KOPT-K1 (cell line): ENCODE data around the gene SIGLEC8.
A peak's percentile ranks its signal among the peaks of the same experiment; 100 is the strongest.
"Not testable (repeated sequence)": the region's sequence is repeated elsewhere in the genome, so short reads cannot be mapped to it uniquely, and the experiment has no call there.

ENCODE experiments used
- H3K27ac ChIP-seq: fragments of 200-600 bp; sonication (generic); 2 replicates; pipeline ENCODE4 v1.5.1; 2016; ENCODE audit warnings: antibody characterized with exemption, mild to moderate bottlenecking, low read depth, low read length; ENCODE audit not compliant: poor library complexity, severe bottlenecking
- H3K36me3 ChIP-seq: fragments of 200-600 bp; sonication (generic); 2 replicates; pipeline ENCODE4 v1.5.1; 2017; ENCODE audit warnings: antibody characterized with exemption, mild to moderate bottlenecking, low read length, moderate library complexity; ENCODE audit not compliant: insufficient read depth
- H3K9me3 ChIP-seq: fragments of 200-600 bp; sonication (generic); 2 replicates; pipeline ENCODE4 v1.5.1; 2017; ENCODE audit warnings: antibody characterized with exemption, low read length, mild to moderate bottlenecking; ENCODE audit not compliant: insufficient read depth, poor library complexity, severe bottlenecking

SIGLEC8 gene

GRCh38 chr19:51458051-51458645, at the start of gene SIGLEC8:
Gene SIGLEC8 (minus strand): TSS chr19:51458454. CDS start chr19:51458387, 67 bp downstream.
- no peak within 1 kb of the TSS for H3K27ac ChIP-seq
- no peaks in the 10 kb centered on the region for H3K36me3 ChIP-seq
- no peaks in the 10 kb centered on the region for H3K9me3 ChIP-seq

GRCh38 chr19:51507640-51508058, 49.4 kb upstream of the SIGLEC8 start:
- Histone ChIP-seq H3K36me3 (no peaks in the 10 kb centered on the region), H3K27ac (no peak overlapping the region), H3K9me3 (peaks cover 10% of the 10 kb centered on the region)

DNA sequence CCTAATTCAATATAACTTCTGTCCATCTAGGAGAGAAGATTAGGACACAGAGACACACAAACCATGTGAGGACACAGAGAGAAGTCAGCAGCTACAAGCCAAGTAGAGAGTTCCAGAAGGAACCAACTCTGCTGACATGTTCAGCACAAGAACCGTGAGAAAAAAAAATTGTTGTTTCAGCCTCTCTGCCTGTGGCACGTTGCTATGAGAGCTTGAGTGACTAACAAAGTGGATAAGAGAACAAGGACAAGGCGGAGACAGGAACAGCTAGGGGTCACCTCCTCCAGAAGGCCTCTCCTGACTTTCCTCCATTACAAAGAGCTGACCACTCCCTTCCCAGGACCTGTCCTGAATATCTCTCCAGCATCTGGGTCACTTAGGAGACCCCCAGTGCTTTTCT, 48.9 kb upstream of the SIGLEC8 start:
- H3K27ac ChIP-seq, result no peak overlapping the region

DNA sequence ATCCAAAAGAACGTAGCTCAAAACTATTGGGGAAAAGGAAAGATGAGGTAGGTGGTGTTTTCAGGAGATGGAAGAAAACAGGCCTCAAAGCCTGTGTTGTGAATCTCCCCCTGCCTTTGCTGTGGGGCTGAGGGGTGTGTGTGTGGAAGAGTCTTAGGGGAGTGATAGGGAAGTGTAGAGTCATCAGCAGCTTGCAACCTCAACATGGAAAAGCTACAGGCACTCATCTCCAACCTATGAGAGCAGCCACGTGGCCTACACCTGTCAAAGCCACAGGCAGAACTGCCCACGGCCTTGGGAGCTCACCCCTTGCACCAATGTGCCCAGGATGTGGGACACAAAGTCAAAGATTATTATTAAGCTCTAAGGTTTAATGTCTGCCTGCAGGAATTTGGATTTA, 47.6 kb upstream of the SIGLEC8 start:
- no peaks in the 10 kb centered on the region for H3K36me3 ChIP-seq
- peaks cover 10% of the 10 kb centered on the region for H3K9me3 ChIP-seq
- no peak overlapping the region for H3K27ac ChIP-seq

More for the DNA sequence above, 48.9 kb upstream of the SIGLEC8 start:
- H3K9me3 ChIP-seq, result peaks cover 10% of the 10 kb centered on the region
- no peaks in the 10 kb centered on the region for H3K36me3 ChIP-seq

DNA sequence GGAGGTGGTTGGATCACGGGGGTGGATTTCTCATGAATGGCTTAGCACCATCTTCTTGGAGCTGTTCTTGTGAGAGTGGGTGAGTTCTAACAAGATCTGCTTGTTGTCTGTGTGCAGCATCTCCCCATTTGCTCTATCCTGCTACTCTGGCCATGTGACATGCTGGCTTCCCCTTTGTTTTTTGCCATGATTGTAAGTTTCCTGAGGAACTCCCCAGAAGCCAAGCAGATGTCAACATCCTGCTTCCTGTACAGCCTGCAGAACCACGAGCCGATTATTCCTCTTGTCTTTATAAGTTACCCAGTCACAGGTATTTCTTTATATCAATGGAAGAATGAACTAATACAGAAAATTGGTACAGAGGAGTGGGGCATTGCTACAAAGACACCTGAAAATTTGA, 45.6 kb upstream of the SIGLEC8 start:
- Histone ChIP-seq H3K27ac (no peak overlapping the region), H3K9me3 (peaks cover 10% of the 10 kb centered on the region), H3K36me3 (no peaks in the 10 kb centered on the region)

DNA sequence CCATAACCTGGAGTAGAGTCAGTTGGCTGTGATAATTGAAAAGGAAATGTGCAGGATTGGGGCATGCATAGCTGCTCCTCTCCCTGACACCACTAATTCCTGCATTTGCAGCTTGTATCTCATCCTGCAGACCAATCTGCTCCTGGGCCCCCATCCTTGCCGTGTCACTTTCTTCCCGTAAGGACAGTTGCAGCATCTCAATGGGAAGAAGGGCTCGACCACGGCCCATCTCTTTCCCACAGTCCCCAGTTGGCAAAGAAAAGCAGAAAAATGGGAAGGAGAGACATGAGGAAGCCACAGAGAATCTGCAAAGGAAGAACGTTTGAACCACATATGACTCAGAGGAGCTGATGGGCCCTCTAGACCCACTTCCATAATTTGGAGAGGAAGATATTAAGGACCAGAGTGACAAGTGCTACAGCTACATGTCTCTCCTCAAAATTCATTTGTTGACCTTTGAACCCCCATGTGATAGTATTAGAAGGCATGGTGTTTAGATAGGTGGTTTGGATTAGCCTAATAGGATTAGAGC, 45.1 kb upstream of the SIGLEC8 start:
- Histone ChIP-seq H3K27ac (no peak overlapping the region), H3K9me3 (peaks cover 10% of the 10 kb centered on the region), H3K36me3 (no peaks in the 10 kb centered on the region)

- H3K27ac ChIP-seq, result peak within 1 kb of the TSS; percentile 61
- no peaks in the 10 kb centered on the region for H3K36me3 ChIP-seq
- H3K9me3 ChIP-seq, result peaks cover 10% of the 10 kb centered on the region
Measured at GRCh38 chr19:51501594-51502263, 43.5 kb upstream of the SIGLEC8 start, which contains the start of gene SIGLEC12. Gene SIGLEC12 (minus strand): TSS chr19:51501800. CDS start chr19:51501733, 67 bp downstream.

DNA sequence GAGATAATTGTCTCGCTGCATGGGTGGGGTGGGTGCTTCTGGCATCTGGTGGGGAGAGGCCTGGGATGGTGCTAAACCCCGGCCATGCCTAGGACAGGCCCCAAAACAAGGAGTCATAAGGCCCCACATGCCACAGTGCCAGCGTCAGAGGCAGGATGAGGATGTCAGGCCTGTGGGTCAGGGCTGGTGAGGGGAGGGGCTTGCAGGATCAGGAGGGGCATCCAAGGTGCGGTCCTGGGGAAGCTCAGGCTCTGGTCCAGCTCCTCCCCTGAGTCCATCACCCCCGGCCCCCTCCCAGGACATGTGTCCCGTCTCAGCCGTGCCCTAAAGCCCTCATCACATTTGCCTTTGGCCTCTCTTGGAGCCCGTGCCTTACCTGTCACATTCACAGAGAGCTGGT, 42.7 kb upstream of the SIGLEC8 start:
- not testable (repeated sequence) for H3K36me3 ChIP-seq
- peak overlapping the region; percentile 61 for H3K27ac ChIP-seq
- peaks cover 10% of the 10 kb centered on the region for H3K9me3 ChIP-seq

DNA sequence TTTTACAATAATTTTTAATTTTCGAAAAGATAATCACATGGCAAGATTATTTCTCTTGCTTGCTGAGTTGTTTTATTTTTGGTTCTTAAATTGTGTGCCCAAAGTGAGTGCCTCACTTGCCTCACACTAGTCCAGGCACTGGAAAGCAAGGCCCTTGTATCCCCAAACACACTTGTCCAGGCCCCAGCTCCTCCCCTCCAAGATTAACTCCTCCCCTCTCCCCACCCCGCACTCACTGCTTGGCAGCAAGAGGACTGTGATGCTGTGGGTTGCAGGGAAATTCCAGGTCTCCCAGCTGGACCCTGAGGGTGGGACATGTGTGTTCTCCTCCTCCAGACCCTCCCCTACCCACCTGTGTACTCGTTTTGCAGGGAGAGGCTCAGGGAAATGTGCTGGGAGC, 39.4 kb upstream of the SIGLEC8 start:
- no peaks in the 10 kb centered on the region for H3K36me3 ChIP-seq
- no peak overlapping the region for H3K27ac ChIP-seq
- no peaks in the 10 kb centered on the region for H3K9me3 ChIP-seq

GRCh38 chr19:51493776-51494175, 35.5 kb upstream of the SIGLEC8 start:
- Histone ChIP-seq H3K27ac (no peak overlapping the region), H3K36me3 (no peaks in the 10 kb centered on the region), H3K9me3 (no peaks in the 10 kb centered on the region)

- no peaks in the 10 kb centered on the region for H3K9me3 ChIP-seq
- no peak overlapping the region for H3K27ac ChIP-seq
- H3K36me3 ChIP-seq, result no peaks in the 10 kb centered on the region
Measured at GRCh38 chr19:51491586-51491985, 33.3 kb upstream of the SIGLEC8 start.

- Histone ChIP-seq H3K27ac (no peak overlapping the region), H3K9me3 (no peaks in the 10 kb centered on the region), H3K36me3 (no peaks in the 10 kb centered on the region)
Measured at GRCh38 chr19:51490676-51491075, 32.4 kb upstream of the SIGLEC8 start.

DNA sequence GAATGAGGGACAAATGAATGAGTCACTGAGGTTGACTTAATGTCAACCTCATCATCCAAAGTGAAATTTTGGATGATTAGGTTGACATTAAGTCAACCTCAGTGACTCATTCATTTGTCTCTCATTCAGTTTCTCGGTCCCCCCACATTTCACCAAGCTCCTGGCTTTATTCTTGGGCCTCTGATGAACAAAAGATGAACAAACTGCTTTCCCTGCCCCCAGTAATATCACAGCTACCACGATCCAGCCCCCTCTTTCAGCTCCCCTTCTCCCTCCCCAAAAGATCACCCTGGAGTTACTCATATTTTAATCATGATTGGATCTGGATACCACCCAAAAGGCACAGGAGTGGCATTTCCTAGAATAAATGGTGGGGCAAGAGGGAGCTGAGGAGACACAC, 30.9 kb upstream of the SIGLEC8 start:
- Histone ChIP-seq H3K9me3 (no peaks in the 10 kb centered on the region), H3K27ac (no peak overlapping the region), H3K36me3 (no peaks in the 10 kb centered on the region)

GRCh38 chr19:51488491-51488890, 30.2 kb upstream of the SIGLEC8 start:
- Histone ChIP-seq H3K27ac (no peak overlapping the region), H3K9me3 (no peaks in the 10 kb centered on the region), H3K36me3 (no peaks in the 10 kb centered on the region)

GRCh38 chr19:51485960-51486660, 27.9 kb upstream of the SIGLEC8 start:
- no peaks in the 10 kb centered on the region for H3K9me3 ChIP-seq
- no peaks in the 10 kb centered on the region for H3K36me3 ChIP-seq
- H3K27ac ChIP-seq, result no peak overlapping the region
